GM10248 (cell line): ENCODE data around the gene SLC9A5.

Source experiments
- CTCF ChIA-PET: fragments of 300-600 bp; sonication (Branson Sonifier 250); formaldehyde crosslinking; extraction: SDS; loops from one replicate; lab custom pipeline; 2021; ENCODE audit warnings: antibody characterized with exemption; lab: Yijun Ruan, JAX
- POLR2A ChIA-PET: fragments of 350-650 bp; sonication (Branson Sonifier 250); formaldehyde crosslinking; extraction: SDS; loops from one replicate; lab custom pipeline; 2020; ENCODE audit warnings: antibody characterized with exemption; lab: Yijun Ruan, JAX
- DNase-seq: peaks from one replicate; pipeline ENCODE4 v3.0.0; 2012; ENCODE audit errors: extremely low spot score
- TF ChIP-seq, protein P1 (sequence below): IDR thresholded peaks from 2 replicates; pipeline ENCODE4 v1.5.1; 2012; ENCODE audit warnings: mild to moderate bottlenecking, low read depth; ENCODE audit errors: extremely low read depth, missing control alignments, control extremely low read depth

The SLC9A5 gene

DNA sequence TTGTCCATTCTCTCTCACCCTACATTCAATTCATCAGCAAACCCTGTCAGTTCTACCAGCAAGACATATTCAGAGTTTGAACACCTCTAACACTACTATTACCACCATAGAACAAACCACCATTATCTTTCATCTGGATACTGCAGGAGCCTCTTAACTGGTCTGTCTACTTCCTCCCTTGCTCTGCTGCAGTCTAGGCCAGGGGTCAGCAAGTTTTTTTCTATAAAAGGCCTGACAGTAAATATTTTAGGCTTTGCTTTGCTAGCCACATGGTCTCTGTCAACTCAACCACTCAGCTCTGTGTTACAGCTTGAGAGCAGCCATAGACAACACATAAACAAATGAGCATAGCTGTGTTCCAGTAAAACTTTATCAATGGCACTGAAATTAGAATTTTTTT lies 63.9 kb downstream of the SLC9A5 start:
- CTCF ChIA-PET: interaction anchor here (1.8 kb wide), 1 partner anchor 26 kb away, joined by 6 read pairs; no protein-coding TSS in a partner anchor
- no peak for DNase-seq
- TF ChIP-seq, protein P1, sequence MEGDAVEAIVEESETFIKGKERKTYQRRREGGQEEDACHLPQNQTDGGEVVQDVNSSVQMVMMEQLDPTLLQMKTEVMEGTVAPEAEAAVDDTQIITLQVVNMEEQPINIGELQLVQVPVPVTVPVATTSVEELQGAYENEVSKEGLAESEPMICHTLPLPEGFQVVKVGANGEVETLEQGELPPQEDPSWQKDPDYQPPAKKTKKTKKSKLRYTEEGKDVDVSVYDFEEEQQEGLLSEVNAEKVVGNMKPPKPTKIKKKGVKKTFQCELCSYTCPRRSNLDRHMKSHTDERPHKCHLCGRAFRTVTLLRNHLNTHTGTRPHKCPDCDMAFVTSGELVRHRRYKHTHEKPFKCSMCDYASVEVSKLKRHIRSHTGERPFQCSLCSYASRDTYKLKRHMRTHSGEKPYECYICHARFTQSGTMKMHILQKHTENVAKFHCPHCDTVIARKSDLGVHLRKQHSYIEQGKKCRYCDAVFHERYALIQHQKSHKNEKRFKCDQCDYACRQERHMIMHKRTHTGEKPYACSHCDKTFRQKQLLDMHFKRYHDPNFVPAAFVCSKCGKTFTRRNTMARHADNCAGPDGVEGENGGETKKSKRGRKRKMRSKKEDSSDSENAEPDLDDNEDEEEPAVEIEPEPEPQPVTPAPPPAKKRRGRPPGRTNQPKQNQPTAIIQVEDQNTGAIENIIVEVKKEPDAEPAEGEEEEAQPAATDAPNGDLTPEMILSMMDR: no peak
- POLR2A ChIA-PET: no interaction called here

DNA sequence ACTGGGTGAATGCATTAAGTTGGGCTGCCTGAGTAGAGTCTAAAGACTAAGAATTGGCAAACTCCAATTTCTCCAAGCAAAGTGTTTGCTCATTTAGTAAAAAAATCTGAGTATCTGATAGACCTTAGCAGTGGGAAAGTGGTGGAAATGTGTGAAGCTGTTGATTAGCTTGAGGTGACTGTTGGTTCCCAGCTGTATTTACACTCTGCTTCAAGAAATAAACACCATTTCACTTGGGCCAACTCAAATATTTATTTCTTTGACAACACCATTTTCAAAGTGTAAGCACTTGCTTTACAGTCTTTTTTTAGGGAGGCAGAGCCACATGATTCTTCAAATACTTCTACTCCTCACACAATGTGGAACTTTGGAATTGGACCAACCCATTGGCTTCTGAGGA lies 69.1 kb downstream of the SLC9A5 start:
- DNase-seq: no peak
- ChIA-PET POLR2A (no interaction called here), CTCF (interaction anchor here (0.7 to 2.5 kb wide), 2 partner anchors 10 to 204 kb away, joined by 3 to 7 read pairs; no protein-coding TSS in a partner anchor)
- TF ChIP-seq, protein P1: no peak
